ENCODE measurements around the gene LRFN4.
A peak's percentile ranks its signal among the peaks of the same experiment; 100 is the strongest.

Gene LRFN4

GRCh38 chr11:66871521-66871901, 14.6 kb downstream of the LRFN4 start:
- DNase-seq, result no peak

DNA sequence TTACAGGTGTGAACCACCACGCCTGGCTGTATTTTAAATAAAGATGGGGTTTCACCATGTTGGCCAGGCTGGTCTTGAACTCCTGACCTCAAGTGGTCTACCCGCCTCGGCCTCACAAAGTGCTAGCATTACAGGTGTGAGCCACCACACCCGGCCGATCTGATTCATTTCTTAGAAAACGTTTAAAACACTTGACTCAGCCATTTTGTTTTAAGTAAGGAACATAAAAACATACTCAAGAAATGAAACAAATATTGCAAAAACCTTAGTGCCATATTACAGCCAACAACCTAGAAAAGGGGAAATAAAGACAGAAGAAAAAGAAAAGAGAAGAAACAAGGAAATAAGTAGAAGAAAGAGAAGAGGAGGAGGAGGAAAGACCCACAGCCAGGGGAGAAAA, 17.4 kb downstream of the LRFN4 start:
- DNase-seq, result no peak

- no peak for DNase-seq
Measured at GRCh38 chr11:66875378-66875777, 18.5 kb downstream of the LRFN4 start.

DNA sequence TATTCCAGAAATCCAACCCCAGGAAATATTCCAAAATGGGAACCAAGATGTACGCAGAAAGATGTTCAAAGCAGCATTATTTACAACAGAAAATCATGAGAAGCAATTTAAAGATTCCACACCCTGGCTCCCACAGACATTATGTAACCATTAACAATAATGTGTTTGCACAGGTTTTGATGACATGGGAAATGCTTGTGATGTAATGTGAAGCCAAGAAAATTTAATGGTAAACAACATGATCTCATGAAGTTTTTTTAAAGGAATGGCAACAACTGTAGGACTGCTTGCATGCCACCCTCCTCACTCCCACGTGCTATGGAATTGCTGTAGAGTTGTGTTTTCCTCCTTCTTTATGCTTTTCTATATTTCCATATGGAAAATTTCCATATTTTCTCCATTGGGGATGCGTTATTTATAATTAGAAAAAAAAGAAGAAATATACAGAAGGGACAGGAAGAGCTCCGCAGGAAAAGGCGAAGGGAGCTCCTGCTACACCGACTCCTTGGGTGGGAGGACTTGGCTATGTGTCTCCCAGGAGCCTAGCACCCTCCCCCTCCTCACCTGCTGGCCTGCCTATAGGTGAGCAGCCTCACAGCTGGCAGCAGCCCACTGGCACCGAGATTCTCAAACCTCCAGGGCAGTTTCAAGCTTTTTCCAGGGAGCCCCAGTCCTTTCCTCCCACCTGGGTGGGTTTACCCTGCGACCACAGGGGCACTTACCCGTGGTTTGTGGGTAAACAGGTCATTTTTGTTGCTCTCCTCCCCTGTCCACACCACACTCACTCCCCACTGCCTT, 20.9 kb downstream of the LRFN4 start:
- no peak for DNase-seq

DNA sequence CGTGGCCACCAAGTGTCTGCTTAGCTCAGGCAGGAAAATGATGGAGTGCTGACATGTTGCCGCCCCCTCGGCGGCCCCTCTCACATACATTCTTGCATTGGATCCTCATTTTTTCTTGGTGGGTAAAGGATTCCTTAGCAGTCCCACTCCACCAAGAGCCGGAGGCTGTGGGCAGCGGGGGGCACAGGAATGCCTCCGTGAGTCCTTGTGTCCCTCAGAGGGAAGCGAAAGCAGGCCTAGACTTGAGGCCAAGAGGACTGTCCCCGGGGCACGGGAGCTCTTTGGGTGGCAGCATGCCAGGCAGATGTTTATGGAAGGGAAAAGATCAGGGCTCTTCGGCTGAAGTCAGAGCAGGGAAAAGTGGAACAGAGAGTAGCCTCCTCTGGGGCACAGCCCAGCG, 21.6 kb downstream of the LRFN4 start:
- DNase-seq, result no peak

DNA sequence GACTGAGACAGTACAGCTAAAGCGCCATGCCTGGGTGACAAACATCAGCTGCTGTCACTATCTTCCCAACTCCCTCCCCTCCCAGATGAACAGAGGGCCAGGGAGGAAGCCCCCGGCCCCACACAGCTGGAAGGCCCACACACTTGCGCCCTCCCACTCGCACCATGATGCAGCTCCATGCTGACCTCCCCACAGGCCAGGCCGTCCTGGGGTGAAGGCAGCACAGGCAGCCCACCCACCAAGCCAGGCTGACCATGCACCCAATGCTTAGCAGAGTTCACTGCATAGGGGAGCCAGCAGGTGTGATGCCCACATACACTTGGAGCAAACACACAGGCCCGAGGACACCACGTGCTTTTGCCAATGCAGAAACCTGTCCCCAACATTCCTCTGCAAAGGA, 22.1 kb downstream of the LRFN4 start:
- DNase-seq, result no peak

DNA sequence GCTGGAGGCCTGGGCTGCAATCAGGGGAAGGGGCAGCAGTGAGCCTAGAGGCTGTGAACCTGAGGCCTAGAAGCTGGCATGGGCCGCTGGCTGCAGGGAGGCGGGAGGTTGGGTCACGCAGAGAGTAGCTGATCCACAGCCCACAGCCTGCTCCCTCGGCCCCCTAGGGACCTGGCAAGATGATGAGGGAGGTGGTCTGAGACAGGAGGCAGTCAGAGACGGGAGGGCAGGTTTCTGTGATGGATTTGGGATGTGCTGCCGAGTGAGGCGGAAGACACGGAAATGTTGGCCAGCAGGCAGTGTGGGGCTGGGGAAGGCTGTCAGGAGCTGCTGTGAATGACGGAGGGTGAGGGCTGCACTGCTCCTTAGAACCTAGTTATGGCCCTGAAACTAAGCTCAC, 22.7 kb downstream of the LRFN4 start:
- no peak for DNase-seq

- DNase-seq, result no peak
Measured at GRCh38 chr11:66879999-66880398, 23.1 kb downstream of the LRFN4 start.

GRCh38 chr11:66880496-66881450, 23.9 kb downstream of the LRFN4 start:
- DNase-seq, result peak; percentile 45

DNA sequence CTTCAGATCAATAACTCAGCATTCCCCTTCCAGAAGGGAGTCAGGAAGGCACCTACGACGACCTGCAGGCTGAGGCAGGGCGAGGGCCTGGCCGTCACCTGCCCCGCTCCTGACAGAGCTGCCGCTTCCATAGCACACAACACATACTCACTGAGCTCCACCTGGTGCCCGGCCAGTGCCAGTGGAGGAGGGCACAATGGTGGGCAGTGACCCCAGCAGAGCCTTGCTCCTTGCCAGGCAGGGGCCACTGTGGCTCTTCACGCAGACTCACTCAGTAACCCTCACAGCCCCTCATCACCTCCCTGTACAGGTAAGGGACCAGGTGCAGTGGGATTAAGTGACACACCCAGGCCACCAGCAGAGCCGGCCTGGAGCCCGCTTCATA, 24.6 kb downstream of the LRFN4 start:
- no peak for DNase-seq

- no peak for DNase-seq
Measured at GRCh38 chr11:66881927-66882452, 25.1 kb downstream of the LRFN4 start.

- no peak for DNase-seq
Measured at GRCh38 chr11:66882561-66883015, 25.7 kb downstream of the LRFN4 start.

DNA sequence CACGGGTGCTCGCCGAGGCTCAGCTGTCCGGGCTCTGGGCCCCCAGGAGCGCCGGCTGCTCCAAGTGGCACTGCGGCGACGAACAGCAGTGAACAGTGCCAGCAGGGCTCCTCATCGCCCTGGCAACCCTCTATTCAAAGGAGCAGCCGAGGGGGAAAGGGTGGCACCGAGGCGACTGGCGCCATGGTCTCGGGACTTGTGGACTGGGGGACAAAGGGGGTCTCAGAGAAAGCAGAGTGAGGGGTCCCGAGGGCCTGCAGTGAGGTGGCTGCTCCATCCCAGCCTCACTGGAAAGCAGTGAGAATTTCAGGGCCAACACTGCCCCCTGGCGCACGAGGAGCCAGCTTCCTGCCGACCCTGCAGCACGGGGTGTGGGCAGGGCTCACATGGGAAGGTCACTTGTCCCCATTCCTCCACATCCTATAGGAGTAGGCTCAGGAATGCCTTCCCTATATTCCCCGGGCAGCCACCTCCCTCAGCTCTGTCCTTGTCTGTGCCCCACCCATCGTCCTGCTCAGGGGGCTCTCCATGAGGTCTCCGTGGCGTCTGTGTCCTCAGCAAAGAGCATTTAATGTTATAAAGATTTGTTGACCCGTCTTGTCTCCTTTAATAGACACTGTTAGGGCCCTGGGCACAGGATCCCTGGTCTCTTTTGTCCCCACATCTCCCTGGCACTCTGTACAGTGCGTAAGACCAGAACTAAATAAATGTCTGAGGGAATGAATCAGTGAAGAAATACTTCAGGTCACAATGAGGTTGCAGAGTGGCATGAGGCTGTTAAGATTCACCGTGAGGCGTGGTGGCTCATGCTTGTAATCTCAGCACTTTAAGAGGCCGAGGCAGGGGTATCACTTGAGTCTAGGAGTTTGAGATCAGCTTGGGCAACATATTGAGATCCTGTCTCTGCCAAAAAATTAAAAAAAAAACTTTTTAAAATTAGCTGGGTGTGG, 26.4 kb downstream of the LRFN4 start:
- DNase-seq, result peak; percentile 70

DNA sequence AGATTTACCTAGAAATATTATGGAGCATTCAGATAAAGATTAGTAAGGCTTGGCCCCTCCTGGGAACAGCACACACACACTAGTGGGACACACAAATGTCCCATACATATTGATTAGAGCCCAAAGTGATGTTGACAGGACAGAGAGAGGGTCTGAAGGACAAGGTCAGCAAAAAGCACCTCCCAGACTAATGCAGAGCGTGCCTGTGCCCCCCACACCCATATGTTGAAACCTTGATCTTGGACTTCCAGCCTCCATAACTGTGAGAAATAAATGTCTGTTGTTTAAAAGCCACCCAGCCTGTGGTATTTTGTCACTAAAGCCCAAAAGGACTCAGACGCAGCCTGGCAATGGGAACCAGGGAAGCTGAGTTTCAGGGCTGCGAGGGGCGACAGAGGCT, 27.6 kb downstream of the LRFN4 start:
- DNase-seq, result no peak

- DNase-seq, result no peak
Measured at GRCh38 chr11:66885469-66885868, 28.6 kb downstream of the LRFN4 start.

DNA sequence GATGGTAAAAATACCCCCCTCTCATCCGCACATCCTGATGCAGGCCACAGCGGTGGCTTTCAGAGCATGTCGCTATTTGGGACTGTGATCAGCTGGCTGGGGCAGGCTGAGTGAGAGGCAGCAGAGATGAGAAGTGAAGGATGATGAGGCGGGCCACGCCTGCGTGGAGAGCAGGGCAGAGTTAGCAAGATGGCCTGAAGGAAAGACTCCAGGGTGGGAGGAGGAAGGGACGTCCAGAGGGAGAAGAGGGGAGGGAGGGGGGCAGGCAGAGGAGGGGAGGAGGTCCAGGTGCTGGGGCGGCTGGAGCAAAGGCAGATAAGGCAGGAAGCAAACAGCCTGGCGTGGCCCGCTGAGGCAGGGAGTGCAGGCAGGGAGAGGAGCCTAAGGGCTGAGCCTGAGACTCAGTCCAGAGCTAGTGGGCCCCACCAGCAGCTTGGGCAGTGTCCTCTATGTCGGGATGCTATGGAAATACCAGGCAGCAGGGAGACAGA, 29.1 kb downstream of the LRFN4 start:
- DNase-seq, result no peak

GRCh38 chr11:66886671-66887221, 29.9 kb downstream of the LRFN4 start:
- no peak for DNase-seq

- no peak for DNase-seq
Measured at GRCh38 chr11:66887526-66887925, 30.7 kb downstream of the LRFN4 start.

- no peak for DNase-seq
Measured at GRCh38 chr11:66888282-66888681, 31.4 kb downstream of the LRFN4 start.

- no peak for DNase-seq
Measured at GRCh38 chr11:66889960-66890359, 33.1 kb downstream of the LRFN4 start.

GRCh38 chr11:66891851-66892660, 35.2 kb downstream of the LRFN4 start:
- DNase-seq, result peak; percentile 17
